Endothelial cell of umbilical vein (primary cell): Measurements from ENCODE around the gene GIMAP2. TPM values are rescaled to one million over a fixed set of nuclear protein-coding genes. Genes with fewer than 3 reads are reported as not detected.
A peak's percentile ranks its signal among the peaks of the same experiment; 100 is the strongest.

Experiments used
- BruUV-seq: library from RNA; stranded (reverse); fragments of 400-500 nt; replicated peaks from 2 replicates; lab custom pipeline; 2021; lab: Mats Ljungman, UMichigan
- CTCF ChIA-PET: fragments of 300-600, 350-600 bp; sonication (Branson Sonifier 250); formaldehyde crosslinking; loops from one replicate; lab custom pipeline; 2021; ENCODE audit warnings: antibody characterized with exemption, inconsistent platforms; lab: Charles Lee
- POLR2A ChIA-PET: fragments of 300-600, 350-600 bp; sonication (Branson Sonifier 250); formaldehyde crosslinking; loops from one replicate; lab custom pipeline; 2021; ENCODE audit warnings: antibody characterized with exemption, inconsistent platforms; lab: Charles Lee
- DNase-seq: peaks from one replicate; pipeline ENCODE4 v3.0.0-alpha.2; 2011; ENCODE audit warnings: low read depth, low spot score
- FAIRE-seq: peaks from 2 replicates; lab custom pipeline; 2011; peaks lifted over from hg19 to GRCh38; lab: Jason Lieb, UNC
- H2AFZ ChIP-seq: 2 replicates; pipeline ENCODE4 v1.6.0; 2012; ENCODE audit warnings: low read depth, low read length, control low read depth, inconsistent platforms
- H3K27ac ChIP-seq: 2 replicates; pipeline ENCODE4 v1.5.1; 2011; ENCODE audit warnings: low read depth, mild to moderate bottlenecking, control low read depth, low read length, moderate library complexity; ENCODE audit not compliant: insufficient read depth
- H3K27me3 ChIP-seq, 2 experiments: 2 replicates each; pipeline versions ENCODE4 v1.6.0 to v1.6.1; 2011; ENCODE audit warnings: low read length in 2 of 2, mixed read lengths in 1 of 2; ENCODE audit not compliant: control insufficient read depth in 2 of 2, insufficient read depth in 2 of 2
- H3K36me3 ChIP-seq, 2 experiments: 2 replicates in 1 of 2; 3 replicates in 1 of 2; pipeline ENCODE4 v1.5.1; 2011; ENCODE audit warnings: low read length in 2 of 2, mild to moderate bottlenecking in 1 of 2, moderate library complexity in 1 of 2; ENCODE audit not compliant: control insufficient read depth in 2 of 2, insufficient read depth in 2 of 2; ENCODE audit errors: extremely low read depth in 1 of 2
- H3K4me1 ChIP-seq: 3 replicates; pipeline ENCODE4 v1.5.1; 2011; ENCODE audit warnings: mild to moderate bottlenecking, low read length; ENCODE audit not compliant: control insufficient read depth, insufficient read depth; ENCODE audit errors: extremely low read depth
- H3K4me2 ChIP-seq: 2 replicates; pipeline ENCODE4 v1.6.1; 2011; ENCODE audit warnings: low read length, control low read depth, mixed read lengths; ENCODE audit not compliant: insufficient read depth
- H3K4me3 ChIP-seq, 3 experiments: fragments of 200-600 bp in 1 of 3; sonication (generic), shearing (Covaris generic) in 1 of 3; replicated peaks in 1 of 3; 2 replicates each; pipeline ENCODE4 v1.5.1; 2011 to 2016; ENCODE audit warnings: control low read depth in 3 of 3, low read length in 3 of 3, mild to moderate bottlenecking in 2 of 3, inconsistent platforms in 1 of 3, low read depth in 1 of 3, moderate library complexity in 1 of 3; ENCODE audit not compliant: insufficient read depth in 1 of 3
- H3K79me2 ChIP-seq: 2 replicates; pipeline ENCODE4 v1.6.0; 2012; ENCODE audit warnings: low read length, inconsistent platforms; ENCODE audit not compliant: control insufficient read depth, insufficient read depth
- H3K9ac ChIP-seq: replicated peaks from 2 replicates; pipeline ENCODE3; 2011; ENCODE audit warnings: low read length, control low read depth; ENCODE audit not compliant: insufficient read depth; ENCODE audit errors: extremely low read depth
- H3K9me1 ChIP-seq: replicated peaks from 3 replicates; pipeline ENCODE4 v1.6.0; 2011; ENCODE audit warnings: mild to moderate bottlenecking, low read length; ENCODE audit not compliant: control insufficient read depth, insufficient read depth; ENCODE audit errors: extremely low read depth
- H3K9me3 ChIP-seq: replicated peaks from 2 replicates; pipeline ENCODE4 v1.5.1; 2012; ENCODE audit warnings: low read length, inconsistent platforms; ENCODE audit not compliant: control insufficient read depth, insufficient read depth
- H4K20me1 ChIP-seq: replicated peaks from 2 replicates; pipeline ENCODE3; 2011; ENCODE audit warnings: mild to moderate bottlenecking, low read length; ENCODE audit not compliant: control insufficient read depth, insufficient read depth; ENCODE audit errors: extremely low read depth
- EZH2 ChIP-seq: IDR thresholded peaks from 2 replicates; pipeline ENCODE4 v1.6.1; 2012; ENCODE audit warnings: borderline replicate concordance, low read depth, mild to moderate bottlenecking, moderate library complexity, low read length, inconsistent platforms; ENCODE audit not compliant: severe bottlenecking
- FOS ChIP-seq: IDR thresholded peaks from 2 replicates; pipeline ENCODE4 v1.6.1; 2011; ENCODE audit warnings: mild to moderate bottlenecking, low read length, moderate library complexity, borderline replicate concordance; ENCODE audit not compliant: insufficient read depth
- GATA2 ChIP-seq: IDR thresholded peaks from 2 replicates; pipeline ENCODE4 v1.7.0; 2011; ENCODE audit warnings: low read depth, mild to moderate bottlenecking, moderate library complexity, mixed read lengths, low read length; ENCODE audit not compliant: insufficient read length, insufficient read depth
- JUN ChIP-seq: IDR thresholded peaks from 2 replicates; pipeline ENCODE4 v1.6.1; 2011; ENCODE audit warnings: borderline replicate concordance, low read depth; ENCODE audit not compliant: insufficient read length, insufficient read depth
- MAX ChIP-seq: IDR thresholded peaks from 2 replicates; pipeline ENCODE4 v1.6.1; 2011; ENCODE audit not compliant: insufficient read depth, insufficient read length
- MYC ChIP-seq: IDR thresholded peaks from one replicate; pipeline ENCODE4 v1.6.1; 2011; ENCODE audit warnings: mild to moderate bottlenecking, low read depth, low read length
- POLR2A ChIP-seq: IDR thresholded peaks from 2 replicates; pipeline ENCODE4 v1.6.1; 2012; ENCODE audit warnings: low read depth, mild to moderate bottlenecking, control low read depth, low read length
- dilution Hi-C: fragments of 300-500 bp; cut with MboI; formaldehyde crosslinking; loops from one replicate; pipeline ENCODE4 v1.15.0; 2019; ENCODE audit warnings: low sequenced_read_pairs; ENCODE audit not compliant: extremely low pct_ligation_motif_present
- intact Hi-C: fragments of 100-400 bp; cut with micrococcal nuclease; formaldehyde crosslinking; loops from one replicate; pipeline ENCODE4 v1.10.0; 2022
- polyA plus RNA-seq, 4 experiments: library from polyadenylated mRNA; depleted of rRNA in 3 of 4; stranded (reverse) in 3 of 4; unstranded in 1 of 4; fragments of >200 nt; gene quantifications; 2 replicates each; pipeline versions ENCODE4 v1.2.1 to v1.2.3, GENCODE V29; 2011 to 2012; ENCODE audit warnings: missing spikeins in 1 of 4
- total RNA-seq: library from RNA; stranded (reverse); gene quantifications from 2 replicates; pipeline ENCODE4 v1.2.3, GENCODE V29; 2021
- TF ChIP-seq, protein P1 (sequence below), 2 donors: IDR thresholded peaks; 1 replicate in 1 of 2; 2 replicates in 1 of 2; pipeline ENCODE4 v1.5.1; 2011; ENCODE audit warnings: low read length in 2 of 2, mild to moderate bottlenecking in 2 of 2, moderate library complexity in 2 of 2, control low read depth in 1 of 2, inconsistent platforms in 1 of 2, low read depth in 1 of 2; ENCODE audit not compliant: insufficient read depth in 1 of 2; ENCODE audit errors: extremely low read depth in 1 of 2

GIMAP2 gene
- total and polyA plus RNA-seq, 2 donors (not counting 3 experiments of a cell fraction or from before 2014, with no cell fraction given): 21.3 to 27.9 TPM

- Histone ChIP-seq H2AFZ (peak overlapping the region; percentile 84), H3K9ac (peak overlapping the region; percentile 45), H3K36me3 (peaks cover 6 to 15% of the 10 kb centered on the region in 2 experiments), H3K9me3 (no peaks in the 10 kb centered on the region), H3K9me1 (no peaks in the 10 kb centered on the region), H4K20me1 (no peaks in the 10 kb centered on the region), H3K4me2 (peak overlapping the region; percentile 97), H3K79me2 (peaks cover 18% of the 10 kb centered on the region), H3K4me1 (peaks cover 18% of the 10 kb centered on the region), H3K27ac (peak overlapping the region; percentile 39), H3K4me3 (peak overlapping the region; percentile 61 to 84 (median 78)), H3K27me3 (no peaks in the 10 kb centered on the region)
- intact Hi-C loops (loop anchor here (1.0 to 2.0 kb wide), 3 partner anchors 40 to 266 kb away; partner anchors contain the start of gene GIMAP7), dilution Hi-C loops (no loop called here)
- no TSS peak for BruUV-seq
- TF ChIP-seq POLR2A (no peak), EZH2 (no peak), MAX (no peak), FOS (no peak), GATA2 (no peak), MYC (no peak), JUN (no peak)
- TF ChIP-seq, protein P1, sequence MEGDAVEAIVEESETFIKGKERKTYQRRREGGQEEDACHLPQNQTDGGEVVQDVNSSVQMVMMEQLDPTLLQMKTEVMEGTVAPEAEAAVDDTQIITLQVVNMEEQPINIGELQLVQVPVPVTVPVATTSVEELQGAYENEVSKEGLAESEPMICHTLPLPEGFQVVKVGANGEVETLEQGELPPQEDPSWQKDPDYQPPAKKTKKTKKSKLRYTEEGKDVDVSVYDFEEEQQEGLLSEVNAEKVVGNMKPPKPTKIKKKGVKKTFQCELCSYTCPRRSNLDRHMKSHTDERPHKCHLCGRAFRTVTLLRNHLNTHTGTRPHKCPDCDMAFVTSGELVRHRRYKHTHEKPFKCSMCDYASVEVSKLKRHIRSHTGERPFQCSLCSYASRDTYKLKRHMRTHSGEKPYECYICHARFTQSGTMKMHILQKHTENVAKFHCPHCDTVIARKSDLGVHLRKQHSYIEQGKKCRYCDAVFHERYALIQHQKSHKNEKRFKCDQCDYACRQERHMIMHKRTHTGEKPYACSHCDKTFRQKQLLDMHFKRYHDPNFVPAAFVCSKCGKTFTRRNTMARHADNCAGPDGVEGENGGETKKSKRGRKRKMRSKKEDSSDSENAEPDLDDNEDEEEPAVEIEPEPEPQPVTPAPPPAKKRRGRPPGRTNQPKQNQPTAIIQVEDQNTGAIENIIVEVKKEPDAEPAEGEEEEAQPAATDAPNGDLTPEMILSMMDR (IDR thresholded peaks at IDR 0.05; ENCODE audit: extremely low read depth in 1 of 2, insufficient read depth in 1 of 2, low read depth in 1 of 2, low read length in 2 of 2): no peak
- POLR2A ChIA-PET: interaction anchor here (1.3 kb wide), 1 partner anchor 40 kb away, joined by 5 read pairs; no protein-coding TSS in a partner anchor
- peak; percentile 27 for DNase-seq
- CTCF ChIA-PET: interaction anchor here (0.7 to 3.3 kb wide), 13 partner anchors 11 to 268 kb away, joined by 3 to 19 read pairs (median 3); partner anchors contain the start of genes GIMAP2, GIMAP6 and GIMAP8
- FAIRE-seq: no peak
These were observed 31.4 kb downstream of the GIMAP2 start for GRCh38 chr7:150716939-150717338.
